A549 (cell line): ENCODE results near the gene TMEM141.

Experiments used
- BHLHE40 ChIP-seq: IDR thresholded peaks from 2 replicates; pipeline ENCODE4 v1.6.1; 2012; ENCODE audit warnings: low read depth, low read length, inconsistent platforms
- EP300 ChIP-seq, 2 experiments: fragments of >200 bp; sonication (Bioruptor Twin); formaldehyde crosslinking; IDR thresholded peaks; 2 replicates in 1 of 2; 3 replicates in 1 of 2; pipeline ENCODE4 v1.6.1; 2016 to 2017
- POLR2A ChIP-seq: IDR thresholded peaks from 2 replicates; pipeline ENCODE4 v1.6.1; 2012; ENCODE audit warnings: mild to moderate bottlenecking, low read length
- RAD21 ChIP-seq, 2 experiments: fragments of >200 bp in 1 of 2; sonication (Bioruptor Twin) in 1 of 2; formaldehyde crosslinking in 1 of 2; IDR thresholded peaks in 1 of 2; conservative IDR thresholded peaks in 1 of 2; 2 replicates in 1 of 2; 3 replicates in 1 of 2; pipeline ENCODE4 v1.6.1; 2012 to 2018; ENCODE audit warnings: inconsistent platforms in 1 of 2
- SREBF2 ChIP-seq: fragments of 450-650 bp; IDR thresholded peaks from 2 replicates; pipeline ENCODE4 v1.6.1; 2014; ENCODE audit warnings: mild to moderate bottlenecking, moderate library complexity
- TF ChIP-seq, protein P1 (sequence below): fragments of >200 bp; sonication (Bioruptor Twin); formaldehyde crosslinking; IDR thresholded peaks from 3 replicates; pipeline ENCODE4 v1.5.1; 2016
- TF ChIP-seq, protein P2 (sequence below): IDR thresholded peaks from 2 replicates; pipeline ENCODE4 v1.6.1; 2012
- TF ChIP-seq, protein P3 (sequence below): fragments of 200-600 bp; sonication (generic); IDR thresholded peaks from 2 replicates; pipeline ENCODE4 v1.6.1; 2016; ENCODE audit warnings: antibody characterized with exemption, mild to moderate bottlenecking, moderate library complexity

- TF ChIP-seq SREBF2 (no peak), BHLHE40 (no peak), EP300 (IDR thresholded peaks at IDR 0.05) (no peak), POLR2A (no peak), RAD21 (conservative IDR thresholded peaks at IDR 0.05 in 1 of 2, IDR thresholded peaks at IDR 0.05 in 1 of 2) (no peak)
- TF ChIP-seq, protein P1, sequence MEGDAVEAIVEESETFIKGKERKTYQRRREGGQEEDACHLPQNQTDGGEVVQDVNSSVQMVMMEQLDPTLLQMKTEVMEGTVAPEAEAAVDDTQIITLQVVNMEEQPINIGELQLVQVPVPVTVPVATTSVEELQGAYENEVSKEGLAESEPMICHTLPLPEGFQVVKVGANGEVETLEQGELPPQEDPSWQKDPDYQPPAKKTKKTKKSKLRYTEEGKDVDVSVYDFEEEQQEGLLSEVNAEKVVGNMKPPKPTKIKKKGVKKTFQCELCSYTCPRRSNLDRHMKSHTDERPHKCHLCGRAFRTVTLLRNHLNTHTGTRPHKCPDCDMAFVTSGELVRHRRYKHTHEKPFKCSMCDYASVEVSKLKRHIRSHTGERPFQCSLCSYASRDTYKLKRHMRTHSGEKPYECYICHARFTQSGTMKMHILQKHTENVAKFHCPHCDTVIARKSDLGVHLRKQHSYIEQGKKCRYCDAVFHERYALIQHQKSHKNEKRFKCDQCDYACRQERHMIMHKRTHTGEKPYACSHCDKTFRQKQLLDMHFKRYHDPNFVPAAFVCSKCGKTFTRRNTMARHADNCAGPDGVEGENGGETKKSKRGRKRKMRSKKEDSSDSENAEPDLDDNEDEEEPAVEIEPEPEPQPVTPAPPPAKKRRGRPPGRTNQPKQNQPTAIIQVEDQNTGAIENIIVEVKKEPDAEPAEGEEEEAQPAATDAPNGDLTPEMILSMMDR = no peak
- TF ChIP-seq, protein P2, sequence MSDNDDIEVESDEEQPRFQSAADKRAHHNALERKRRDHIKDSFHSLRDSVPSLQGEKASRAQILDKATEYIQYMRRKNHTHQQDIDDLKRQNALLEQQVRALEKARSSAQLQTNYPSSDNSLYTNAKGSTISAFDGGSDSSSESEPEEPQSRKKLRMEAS = no peak
- TF ChIP-seq, protein P3, sequence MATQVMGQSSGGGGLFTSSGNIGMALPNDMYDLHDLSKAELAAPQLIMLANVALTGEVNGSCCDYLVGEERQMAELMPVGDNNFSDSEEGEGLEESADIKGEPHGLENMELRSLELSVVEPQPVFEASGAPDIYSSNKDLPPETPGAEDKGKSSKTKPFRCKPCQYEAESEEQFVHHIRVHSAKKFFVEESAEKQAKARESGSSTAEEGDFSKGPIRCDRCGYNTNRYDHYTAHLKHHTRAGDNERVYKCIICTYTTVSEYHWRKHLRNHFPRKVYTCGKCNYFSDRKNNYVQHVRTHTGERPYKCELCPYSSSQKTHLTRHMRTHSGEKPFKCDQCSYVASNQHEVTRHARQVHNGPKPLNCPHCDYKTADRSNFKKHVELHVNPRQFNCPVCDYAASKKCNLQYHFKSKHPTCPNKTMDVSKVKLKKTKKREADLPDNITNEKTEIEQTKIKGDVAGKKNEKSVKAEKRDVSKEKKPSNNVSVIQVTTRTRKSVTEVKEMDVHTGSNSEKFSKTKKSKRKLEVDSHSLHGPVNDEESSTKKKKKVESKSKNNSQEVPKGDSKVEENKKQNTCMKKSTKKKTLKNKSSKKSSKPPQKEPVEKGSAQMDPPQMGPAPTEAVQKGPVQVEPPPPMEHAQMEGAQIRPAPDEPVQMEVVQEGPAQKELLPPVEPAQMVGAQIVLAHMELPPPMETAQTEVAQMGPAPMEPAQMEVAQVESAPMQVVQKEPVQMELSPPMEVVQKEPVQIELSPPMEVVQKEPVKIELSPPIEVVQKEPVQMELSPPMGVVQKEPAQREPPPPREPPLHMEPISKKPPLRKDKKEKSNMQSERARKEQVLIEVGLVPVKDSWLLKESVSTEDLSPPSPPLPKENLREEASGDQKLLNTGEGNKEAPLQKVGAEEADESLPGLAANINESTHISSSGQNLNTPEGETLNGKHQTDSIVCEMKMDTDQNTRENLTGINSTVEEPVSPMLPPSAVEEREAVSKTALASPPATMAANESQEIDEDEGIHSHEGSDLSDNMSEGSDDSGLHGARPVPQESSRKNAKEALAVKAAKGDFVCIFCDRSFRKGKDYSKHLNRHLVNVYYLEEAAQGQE = no peak
Measured at GRCh38 chr9:136774416-136775045, 16.6 kb upstream of the TMEM141 start.
